GM18861 (cell line): Measurements from ENCODE around the gene TIAM1.

ENCODE experiments used
- ATAC-seq: cut with Tn5 transposase; IDR thresholded peaks from one replicate; pipeline ENCODE4 v1.9.1; 2021; ENCODE audit not compliant: unreplicated experiment

TIAM1 gene

DNA sequence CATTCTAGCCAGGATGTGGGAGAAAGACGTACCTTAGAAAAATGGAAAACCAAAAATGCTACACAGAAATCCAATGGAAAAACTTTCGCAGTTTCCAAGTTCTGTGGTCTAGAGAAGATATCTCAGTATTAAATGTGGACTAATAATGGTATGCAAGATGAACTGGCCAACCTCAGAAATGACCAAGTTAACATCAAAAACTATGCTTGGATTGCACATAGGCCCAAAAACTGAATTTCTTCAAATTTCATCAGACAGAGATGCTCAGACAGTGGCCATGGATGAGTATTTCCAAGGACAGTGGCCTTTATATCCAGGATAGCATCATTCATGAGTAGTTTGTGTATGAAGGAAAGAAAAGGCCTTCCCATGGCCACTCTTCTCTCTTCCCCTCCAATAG lies 132.2 kb downstream of the TIAM1 start:
- ATAC-seq: no peak

DNA sequence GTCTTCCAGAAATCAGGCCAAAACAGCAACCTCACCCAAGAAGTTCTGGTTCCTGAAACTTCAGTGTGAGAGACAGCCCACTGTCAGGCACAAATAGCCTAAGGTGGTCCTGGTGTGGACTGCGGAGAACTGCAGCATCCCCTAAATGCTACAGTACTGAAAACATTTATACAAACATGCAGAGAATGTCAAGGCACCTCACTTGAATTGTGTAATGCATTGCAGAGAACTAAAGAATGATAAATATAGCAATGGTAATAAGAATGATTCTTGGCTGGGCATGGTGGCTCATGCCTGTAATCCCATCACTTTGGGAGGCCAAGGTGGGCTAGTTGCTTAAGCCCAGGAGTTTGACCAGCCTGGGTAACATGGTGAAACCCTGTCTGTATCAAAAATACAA lies 138.6 kb downstream of the TIAM1 start:
- no peak for ATAC-seq

DNA sequence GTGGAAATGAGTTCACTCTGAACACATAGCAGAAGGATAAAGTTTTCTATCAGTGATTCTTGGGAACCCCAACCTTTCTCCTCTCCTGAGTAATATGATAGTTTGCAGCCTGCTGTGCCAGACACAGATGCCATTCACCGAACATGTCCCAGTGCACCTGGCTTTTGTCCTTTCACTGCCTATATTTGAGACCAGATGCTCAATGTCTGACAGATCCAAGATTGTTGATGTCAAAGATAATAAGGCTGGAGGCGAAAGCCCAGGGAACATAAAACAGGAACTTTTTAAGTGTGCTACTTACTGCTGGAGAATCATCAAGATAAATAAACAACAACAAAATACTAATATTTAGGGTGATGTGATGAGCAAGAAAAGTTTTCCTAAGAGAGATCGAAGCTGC lies 139.3 kb downstream of the TIAM1 start:
- no peak for ATAC-seq

DNA sequence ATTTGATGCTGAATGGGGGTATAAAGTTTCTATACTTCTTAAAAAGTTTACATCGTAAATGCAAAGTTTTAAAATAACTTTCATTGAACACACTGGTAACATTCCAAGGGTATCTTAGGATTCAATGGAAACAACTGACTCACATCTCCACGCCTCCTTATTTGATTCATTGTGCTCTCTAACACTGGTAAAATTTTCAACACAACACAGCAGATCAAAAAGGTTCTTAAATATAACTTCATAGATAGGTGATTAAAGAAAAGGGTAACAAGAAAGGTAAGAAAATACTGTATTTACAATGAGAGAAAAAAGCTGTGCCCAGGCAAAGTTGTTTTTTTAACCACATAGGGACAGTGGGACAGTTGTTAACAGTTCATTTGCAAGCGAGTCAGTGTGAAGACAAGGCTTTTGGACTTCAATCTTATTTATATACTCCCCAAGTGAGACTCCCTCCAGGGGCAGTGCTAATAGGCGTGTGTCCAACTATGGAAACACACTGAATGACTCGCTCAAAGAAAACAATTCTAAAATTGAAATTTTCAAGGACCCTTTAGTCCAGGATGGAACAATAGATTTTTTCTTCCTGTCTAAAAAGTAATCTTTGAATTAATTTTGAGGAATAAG lies 140.5 kb downstream of the TIAM1 start:
- ATAC-seq: no peak

DNA sequence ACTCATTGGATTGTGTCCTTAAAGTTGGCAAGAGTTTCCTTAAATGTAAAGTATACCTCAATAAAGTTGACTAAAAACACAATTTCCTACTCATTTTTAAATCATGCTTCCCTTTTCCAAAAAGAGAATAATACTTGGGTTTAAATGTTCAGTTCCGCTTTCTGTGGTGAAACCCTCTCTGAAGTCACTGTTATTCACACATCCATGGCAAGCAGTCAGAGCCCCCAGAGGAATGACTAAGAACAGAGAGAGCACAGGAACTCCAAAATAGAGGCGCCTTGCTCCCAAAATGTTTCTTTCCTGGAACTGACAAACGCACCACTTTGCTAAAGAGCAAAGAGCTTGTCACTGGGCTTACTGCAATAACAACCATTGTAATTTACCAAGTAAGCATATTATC lies 142.5 kb downstream of the TIAM1 start:
- ATAC-seq: peak; percentile 59

DNA sequence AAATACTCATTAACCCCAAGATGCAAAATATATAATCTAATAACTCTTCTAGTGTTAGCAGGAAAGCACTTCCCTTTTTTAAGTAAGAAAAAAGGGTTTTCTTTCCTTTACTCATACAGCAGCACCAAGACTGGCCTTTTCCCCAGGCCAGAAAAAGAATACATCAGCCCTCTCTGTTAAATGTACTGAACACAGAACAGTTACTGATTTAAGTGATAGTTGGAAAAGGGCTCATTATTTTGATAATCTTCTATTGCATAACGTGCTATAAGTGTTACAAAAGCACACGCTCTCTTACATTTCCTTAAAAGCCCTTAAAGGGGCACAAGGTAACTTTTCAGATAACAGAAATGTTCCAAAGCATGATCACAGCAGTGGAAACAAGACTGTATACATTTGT lies 142.9 kb downstream of the TIAM1 start:
- no peak for ATAC-seq

DNA sequence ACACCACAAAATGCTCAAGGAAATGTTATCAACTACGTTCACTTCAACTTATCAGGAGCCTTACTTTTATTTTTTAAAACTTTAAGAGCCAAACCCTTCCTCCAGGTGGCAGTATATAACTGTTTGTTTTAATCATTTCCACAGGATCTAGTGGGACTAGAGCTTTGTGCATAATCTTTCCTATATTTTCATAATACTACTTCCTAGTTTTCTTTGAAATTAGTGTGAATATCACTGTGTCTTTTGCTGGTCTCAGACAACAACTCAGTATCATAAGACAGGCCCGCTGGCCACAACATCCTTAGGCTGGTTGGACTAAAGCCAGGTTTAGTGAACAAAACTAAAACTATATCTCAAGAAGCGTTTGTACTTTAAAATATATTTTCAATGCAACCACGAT lies 145.5 kb downstream of the TIAM1 start:
- no peak for ATAC-seq

DNA sequence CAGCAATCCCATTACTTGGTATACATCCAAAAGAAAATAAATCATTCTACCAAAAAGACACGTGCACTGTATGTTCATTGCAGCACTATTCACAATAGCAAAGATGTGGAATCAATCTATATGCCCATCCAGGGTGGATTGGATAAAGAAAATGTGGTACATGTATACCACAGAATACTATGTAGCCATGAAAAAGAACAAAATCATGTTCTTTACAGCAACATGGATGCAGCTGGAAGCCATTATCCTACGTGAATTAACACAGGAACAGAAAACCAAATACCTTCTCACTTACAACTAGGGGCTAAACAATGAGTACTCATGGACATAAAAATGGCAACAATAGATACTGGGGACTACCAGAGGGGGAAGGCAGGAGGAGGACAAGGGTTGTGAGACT lies 147.3 kb downstream of the TIAM1 start:
- ATAC-seq: no peak

DNA sequence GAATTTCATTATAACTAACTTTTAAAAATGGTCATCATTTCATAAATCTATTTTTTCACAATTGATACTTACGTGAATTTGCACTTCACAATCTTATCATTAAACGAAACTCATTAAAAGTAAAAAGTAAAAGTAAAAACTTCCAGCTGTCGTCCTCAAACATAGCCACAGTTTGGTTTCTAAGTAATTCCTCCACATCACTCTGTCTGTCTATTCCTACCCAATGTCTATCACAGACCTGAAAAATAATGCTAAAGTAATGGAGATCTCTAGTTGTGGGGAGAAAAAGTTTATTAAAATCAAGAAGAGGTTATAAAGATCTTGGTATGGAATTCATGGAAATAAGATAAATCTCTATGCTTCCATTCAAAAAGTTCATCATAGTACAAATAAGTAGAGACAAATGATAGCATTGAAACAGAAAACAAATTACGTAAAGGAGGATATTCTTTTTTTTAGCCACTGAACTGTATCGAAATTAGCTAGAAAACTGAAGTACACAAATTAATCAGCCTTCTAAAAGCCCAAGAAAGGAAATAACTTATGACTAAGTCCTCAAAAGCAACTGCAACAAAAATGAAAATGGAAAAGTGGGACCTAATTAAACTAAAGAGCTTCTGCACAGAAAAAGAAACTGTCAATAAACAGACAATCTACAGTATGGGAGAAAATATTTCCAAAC lies 148.6 kb downstream of the TIAM1 start:
- ATAC-seq: peak; percentile 45

DNA sequence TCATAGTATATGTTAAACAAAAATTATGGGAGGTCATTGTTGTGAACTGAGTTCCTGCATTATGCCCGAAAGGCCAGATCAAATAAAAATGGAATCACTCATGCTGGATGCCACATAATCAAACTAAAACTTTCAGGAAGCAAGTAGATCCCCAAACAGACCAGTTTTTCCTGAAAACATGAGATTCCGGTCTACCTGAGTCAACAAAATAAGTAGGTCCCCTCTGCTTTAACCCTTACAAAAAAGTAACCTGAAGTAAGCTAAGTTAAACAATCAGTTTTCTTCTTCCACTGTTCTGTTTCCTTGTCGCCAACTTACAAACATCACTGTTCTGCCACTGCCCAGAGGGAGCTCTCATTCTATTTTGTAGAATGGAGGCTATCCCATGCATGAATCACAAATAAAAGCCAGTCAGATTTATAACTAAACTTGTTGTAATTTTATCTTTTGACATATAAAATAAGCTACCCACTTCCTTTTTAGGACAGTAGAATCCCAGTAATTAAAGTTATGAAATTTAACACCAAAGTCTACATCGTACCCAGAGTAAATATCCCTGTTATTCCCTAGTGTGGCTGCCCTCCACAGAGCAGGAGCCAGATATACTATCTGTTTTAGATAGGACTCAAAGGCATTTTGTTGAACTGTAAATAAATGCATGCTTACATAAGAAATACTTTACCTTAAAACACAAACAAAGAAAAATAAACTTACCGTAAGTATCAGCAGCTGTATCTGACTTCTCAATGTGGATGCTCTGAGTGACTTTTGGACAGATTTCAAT lies 149.4 kb downstream of the TIAM1 start:
- ATAC-seq: no peak

DNA sequence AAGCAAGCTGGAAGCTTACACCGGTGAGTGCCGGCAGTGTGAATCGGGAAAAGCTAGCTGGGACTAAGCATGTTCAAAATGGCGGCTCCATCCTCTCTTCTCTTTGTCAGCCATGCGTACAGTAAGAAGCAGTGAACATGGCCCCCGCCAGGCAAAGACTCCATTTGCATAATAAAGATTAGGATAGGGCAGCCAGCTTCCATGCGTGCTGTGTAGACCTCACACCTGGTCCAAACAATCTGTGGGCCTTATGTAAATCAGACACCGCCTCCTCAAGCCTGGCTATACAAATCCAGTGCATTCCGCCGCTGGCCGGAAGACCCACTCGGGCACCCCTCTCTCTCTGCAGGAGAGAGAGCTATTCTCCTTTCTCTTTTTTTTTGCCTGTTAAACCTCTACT lies 150.3 kb downstream of the TIAM1 start:
- no peak for ATAC-seq

DNA sequence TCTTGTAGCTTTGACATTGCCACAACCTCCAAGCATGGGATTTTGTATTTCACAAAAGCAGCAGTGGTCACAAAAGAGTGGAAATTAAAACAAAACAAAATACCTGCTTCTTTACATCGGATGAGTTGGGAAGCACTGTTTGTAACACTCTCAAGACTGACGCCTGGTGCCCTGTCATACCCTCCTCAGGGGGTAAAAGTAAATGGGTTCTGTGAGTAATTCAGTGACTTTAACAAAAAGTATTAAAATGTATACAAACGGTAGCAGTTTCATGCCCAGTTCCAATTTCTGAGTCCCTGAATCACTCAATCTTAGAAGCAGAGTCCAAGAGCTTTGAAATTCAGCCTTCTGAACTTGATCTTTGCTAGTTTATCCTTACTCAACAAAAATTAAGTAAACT lies 152.5 kb downstream of the TIAM1 start:
- no peak for ATAC-seq

DNA sequence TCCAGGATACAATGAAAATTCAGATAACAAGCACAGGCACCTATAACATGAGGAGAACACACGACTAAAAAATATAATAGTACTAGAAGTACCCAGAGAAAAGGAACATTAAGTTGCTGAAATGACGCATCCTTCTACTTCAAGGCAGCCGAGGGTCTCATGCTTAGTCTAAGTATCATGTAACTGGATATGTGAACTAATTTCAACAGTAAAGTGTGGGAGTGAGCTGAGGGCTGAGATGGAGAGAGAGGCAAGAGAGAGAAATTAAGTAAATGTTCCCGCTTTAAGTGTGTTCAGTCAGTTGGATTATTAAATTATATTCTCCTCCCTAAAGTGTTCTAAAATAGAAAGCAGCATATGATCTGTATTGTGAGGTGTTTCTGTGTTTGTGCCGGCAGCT lies 153.5 kb downstream of the TIAM1 start:
- no peak for ATAC-seq

DNA sequence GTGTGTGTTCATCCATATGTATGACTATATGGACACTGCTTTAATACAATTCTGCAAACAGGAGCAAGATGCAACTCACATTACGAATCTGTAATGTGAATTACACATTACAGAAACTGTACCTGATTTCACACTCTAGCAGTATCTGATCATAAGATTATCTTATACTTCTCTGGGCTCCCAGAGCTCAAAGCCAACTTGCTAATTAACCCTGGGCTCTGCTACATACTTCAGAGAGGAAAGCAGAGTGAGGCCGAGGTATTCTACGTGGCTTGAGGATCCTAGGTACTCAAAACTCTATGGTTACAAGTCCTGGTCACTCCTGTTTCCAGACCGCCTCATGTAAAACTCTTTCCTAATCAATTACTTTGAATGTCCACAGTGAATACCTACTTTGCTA lies 156.6 kb downstream of the TIAM1 start:
- ATAC-seq: no peak

DNA sequence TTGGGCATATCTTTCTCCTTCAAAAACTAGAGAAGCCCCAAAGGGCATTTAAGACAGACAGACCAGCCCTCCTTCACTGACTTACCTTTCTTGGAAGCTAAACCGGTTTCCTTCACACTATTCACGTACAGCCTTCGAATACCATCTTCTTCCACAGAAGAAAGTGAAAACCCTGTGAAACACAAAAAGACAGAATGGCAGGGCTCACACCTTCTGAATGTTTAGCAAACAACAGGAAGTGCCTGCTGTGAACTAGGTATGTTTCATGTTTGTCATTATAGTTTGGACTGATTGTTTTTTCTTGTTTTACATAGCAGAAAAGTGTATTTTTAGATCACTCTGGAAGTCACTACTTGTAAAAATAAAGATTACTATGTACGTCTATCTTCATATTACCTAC lies 157.1 kb downstream of the TIAM1 start:
- ATAC-seq: no peak

DNA sequence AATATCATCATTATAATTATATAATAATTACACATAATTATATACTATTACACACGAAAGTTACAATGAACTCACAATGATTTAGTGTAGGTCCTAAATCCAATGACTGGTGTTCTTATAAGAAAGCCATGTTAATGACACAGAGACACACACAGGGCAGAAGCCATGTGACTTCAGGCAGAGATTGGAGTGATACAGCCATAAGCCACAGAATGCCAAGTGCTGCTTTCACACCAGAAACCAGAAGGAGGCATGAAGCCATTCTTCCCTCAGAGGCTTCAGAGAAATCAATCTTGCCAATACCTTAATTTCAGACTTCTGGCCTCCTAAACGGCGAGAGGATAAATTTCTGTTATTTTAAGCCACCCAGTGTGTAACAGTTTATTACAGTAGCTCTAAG lies 158.4 kb downstream of the TIAM1 start:
- no peak for ATAC-seq

DNA sequence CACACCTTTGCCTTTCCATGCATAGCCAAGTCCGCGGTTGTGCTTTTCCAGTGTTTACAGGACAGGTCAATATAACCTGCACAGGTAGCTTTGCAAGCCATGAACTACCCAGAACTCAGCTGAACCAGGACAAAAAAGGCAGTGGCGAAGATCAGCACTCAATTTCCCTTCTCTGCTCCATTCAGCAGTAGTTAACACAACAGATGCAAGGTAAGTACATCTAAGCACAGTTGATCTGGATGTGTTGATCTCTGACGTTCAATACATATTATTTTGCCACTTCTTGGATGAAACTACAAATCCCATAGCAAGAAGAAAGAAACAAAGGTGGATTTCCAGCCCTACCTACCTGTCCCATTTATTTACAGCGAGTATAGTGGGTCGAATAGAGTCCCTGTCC lies 159.2 kb downstream of the TIAM1 start:
- ATAC-seq: no peak

DNA sequence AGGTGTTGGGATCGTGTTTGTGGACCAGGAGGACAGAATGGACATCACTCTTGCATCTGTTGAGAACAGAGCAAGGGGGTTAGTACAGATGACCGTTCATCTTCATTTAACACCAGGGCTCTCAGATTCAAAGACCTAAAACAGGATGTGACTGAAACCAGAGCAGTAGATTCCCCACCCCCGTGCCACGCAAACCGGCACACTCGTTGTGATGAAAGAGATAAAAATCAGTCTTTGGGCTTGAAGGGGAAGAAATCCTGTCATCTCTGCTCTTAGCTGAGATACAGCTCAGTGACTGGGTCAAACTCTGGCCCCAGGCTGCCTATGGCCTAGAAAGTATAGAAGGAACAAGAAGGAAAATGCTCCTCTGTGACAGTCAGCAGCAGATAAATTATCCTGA lies 159.6 kb downstream of the TIAM1 start:
- no peak for ATAC-seq

DNA sequence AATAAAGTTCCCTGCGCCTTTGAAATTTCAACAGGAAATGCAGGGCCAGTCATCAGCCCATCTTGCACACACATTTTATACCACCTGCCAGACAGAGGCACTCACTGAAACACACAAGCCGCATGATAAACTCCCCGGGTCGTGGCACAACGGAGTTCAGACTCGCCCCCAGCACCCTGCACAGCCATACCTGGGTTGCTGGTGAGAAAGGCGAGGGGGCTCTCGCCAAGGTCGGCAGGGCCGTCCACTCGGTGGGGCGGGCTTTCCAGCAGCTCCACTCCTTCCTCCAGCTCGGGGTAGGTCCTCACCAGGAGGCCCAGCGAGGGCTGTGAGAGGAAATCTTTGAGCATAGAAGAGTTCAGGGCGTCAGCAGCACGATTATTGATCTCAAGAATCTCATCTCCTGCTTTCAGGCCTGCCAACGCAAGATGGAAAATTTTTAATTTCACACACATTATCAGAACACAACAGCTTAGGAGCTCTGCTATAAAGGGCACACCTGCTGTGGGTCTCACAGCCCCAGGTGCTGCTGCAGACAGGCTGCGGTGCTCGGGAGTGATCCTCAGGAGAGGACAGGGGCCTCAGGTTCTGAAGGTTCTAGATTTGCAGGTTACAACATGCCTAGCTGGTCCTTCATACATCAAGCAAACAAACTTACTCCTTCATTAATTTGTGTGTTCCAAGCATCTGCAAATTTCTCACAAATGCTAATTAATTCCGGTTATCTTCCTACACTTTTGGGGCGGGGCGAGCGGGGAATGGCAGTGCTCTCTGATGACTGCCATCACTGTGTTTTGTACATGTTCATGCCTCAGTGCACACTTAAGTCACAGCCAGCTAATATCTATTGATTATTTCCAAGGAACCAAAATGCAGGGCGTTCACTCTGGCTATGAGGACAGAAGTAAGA lies 161.6 kb downstream of the TIAM1 start:
- no peak for ATAC-seq

DNA sequence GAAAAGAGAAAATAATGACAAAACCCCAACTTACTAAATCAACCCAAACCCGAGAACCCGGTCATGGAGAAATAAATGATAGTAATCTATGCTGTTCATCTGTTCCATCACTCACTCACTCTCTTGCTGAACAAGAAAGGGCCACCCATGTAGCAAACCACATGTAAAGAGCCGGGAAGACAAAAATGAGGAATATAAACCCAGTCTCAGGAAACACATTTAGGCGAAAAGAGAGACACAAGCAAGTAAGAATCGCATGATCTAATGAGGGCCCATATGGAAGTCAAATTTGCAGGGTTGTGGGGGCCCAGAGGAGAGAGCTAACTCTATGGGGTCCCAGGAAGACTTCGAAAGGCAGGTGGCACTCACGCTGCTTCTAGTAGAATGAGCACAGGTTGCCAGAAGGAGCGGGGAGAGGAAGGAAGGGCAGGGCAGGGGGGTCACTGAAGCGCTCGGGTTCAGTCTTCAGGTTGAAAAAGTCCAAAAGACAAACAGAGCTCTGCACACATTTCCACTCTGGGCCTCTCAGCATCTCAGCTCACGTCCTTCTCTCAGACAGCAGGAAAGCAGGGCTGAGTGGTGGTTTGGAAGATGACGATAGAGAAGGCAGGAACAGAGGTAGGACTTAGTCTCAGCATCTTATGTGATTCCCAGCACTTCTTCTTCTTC lies 162.8 kb downstream of the TIAM1 start:
- no peak for ATAC-seq
